SKM-1 (cell line): ENCODE measurements around the gene RARRES2.

Source experiments
- DNase-seq: peaks from one replicate; lab custom pipeline; 2025; ENCODE audit not compliant: unreplicated experiment; lab: John Stamatoyannopoulos, UW

Gene RARRES2

GRCh38 chr7:150377196-150377595, 35.8 kb upstream of the RARRES2 start:
- DNase-seq = no peak

GRCh38 chr7:150376560-150376959, 35.1 kb upstream of the RARRES2 start:
- DNase-seq = no peak

GRCh38 chr7:150375662-150376521, 34.5 kb upstream of the RARRES2 start:
- no peak for DNase-seq

GRCh38 chr7:150374472-150374871, 33.0 kb upstream of the RARRES2 start:
- DNase-seq = no peak

- no peak for DNase-seq
Observed at GRCh38 chr7:150374026-150374425, 32.6 kb upstream of the RARRES2 start.

- DNase-seq = no peak
Observed at GRCh38 chr7:150373049-150373801, 31.8 kb upstream of the RARRES2 start.

GRCh38 chr7:150372271-150373048, 31.0 kb upstream of the RARRES2 start:
- DNase-seq = no peak

- no peak for DNase-seq
Observed at GRCh38 chr7:150371996-150372270, 30.5 kb upstream of the RARRES2 start.

GRCh38 chr7:150371131-150371995, 29.9 kb upstream of the RARRES2 start:
- no peak for DNase-seq

- DNase-seq = no peak
Observed at GRCh38 chr7:150370612-150371071, 29.2 kb upstream of the RARRES2 start.

GRCh38 chr7:150369748-150370501, 28.5 kb upstream of the RARRES2 start:
- DNase-seq = no peak

- DNase-seq = no peak
Observed at GRCh38 chr7:150368884-150369747, 27.7 kb upstream of the RARRES2 start.

- DNase-seq = peak; percentile 12
Observed at GRCh38 chr7:150368096-150368883, 26.9 kb upstream of the RARRES2 start, which contains the start of gene REPIN1. REPIN1 (plus strand) TSS chr7:150368822; CDS start chr7:150369712, 890 bp downstream.

GRCh38 chr7:150367677-150368095, 26.3 kb upstream of the RARRES2 start:
- no peak for DNase-seq

- DNase-seq = peak; percentile 18
Observed at GRCh38 chr7:150365673-150366398, 24.4 kb upstream of the RARRES2 start.

- DNase-seq = no peak
Observed at GRCh38 chr7:150365194-150365593, 23.8 kb upstream of the RARRES2 start.

GRCh38 chr7:150363872-150364271, 22.4 kb upstream of the RARRES2 start:
- no peak for DNase-seq
